Mesendoderm (in vitro differentiated cells): ENCODE measurements around the gene ARMH3.

Source experiments
- DNase-seq: peaks from one replicate; pipeline ENCODE4 v3.0.0; 2013
- H2AK5ac ChIP-seq: 2 replicates; pipeline ENCODE4 v1.6.1; 2013; ENCODE audit warnings: low read length, inconsistent platforms
- H2BK120ac ChIP-seq: 2 replicates; pipeline ENCODE4 v1.6.1; 2013; ENCODE audit warnings: low read depth, mild to moderate bottlenecking, low read length, moderate library complexity, mixed read lengths
- H2BK15ac ChIP-seq: replicated peaks from 2 replicates; pipeline ENCODE4 v1.6.1; 2013; ENCODE audit warnings: low read depth, mild to moderate bottlenecking, moderate library complexity
- H2BK5ac ChIP-seq: 2 replicates; pipeline ENCODE4 v1.6.1; 2013; ENCODE audit warnings: low read length, inconsistent platforms
- H3K18ac ChIP-seq: 2 replicates; pipeline ENCODE4 v1.6.1; 2013; ENCODE audit warnings: mild to moderate bottlenecking, low read length, mixed read lengths
- H3K23ac ChIP-seq: one replicate; pipeline ENCODE4 v1.6.1; 2013; ENCODE audit warnings: low read length
- H3K27ac ChIP-seq: 2 replicates; pipeline ENCODE4 v1.5.1; 2013; ENCODE audit warnings: low read depth, mild to moderate bottlenecking, inconsistent platforms, low read length, moderate library complexity
- H3K27me3 ChIP-seq: 2 replicates; pipeline ENCODE4 v1.6.1; 2013; ENCODE audit warnings: low read length, control low read depth, mild to moderate bottlenecking, inconsistent platforms; ENCODE audit not compliant: insufficient read depth, poor library complexity
- H3K36me3 ChIP-seq: 2 replicates; pipeline ENCODE4 v1.6.1; 2013; ENCODE audit warnings: low read length, inconsistent platforms; ENCODE audit not compliant: control insufficient read depth, insufficient read depth
- H3K4ac ChIP-seq: one replicate; pipeline ENCODE4 v1.6.1; 2013; ENCODE audit warnings: low read depth, mild to moderate bottlenecking, low read length, moderate library complexity
- H3K4me1 ChIP-seq: 2 replicates; pipeline ENCODE4 v1.6.1; 2013; ENCODE audit warnings: low read depth, low read length, inconsistent platforms; ENCODE audit not compliant: control insufficient read depth
- H3K4me2 ChIP-seq: 2 replicates; pipeline ENCODE4 v1.6.1; 2013; ENCODE audit warnings: low read length
- H3K4me3 ChIP-seq: 2 replicates; pipeline ENCODE4 v1.5.1; 2013; ENCODE audit warnings: mild to moderate bottlenecking, low read length
- H3K56ac ChIP-seq: one replicate; pipeline ENCODE4 v1.6.1; 2013; ENCODE audit warnings: low read length
- H3K79me1 ChIP-seq: 2 replicates; pipeline ENCODE4 v1.6.1; 2013; ENCODE audit warnings: low read length, inconsistent platforms
- H3K79me2 ChIP-seq: 2 replicates; pipeline ENCODE4 v1.6.1; 2013; ENCODE audit warnings: mild to moderate bottlenecking, low read length; ENCODE audit not compliant: control insufficient read depth, insufficient read depth
- H3K9ac ChIP-seq: 2 replicates; pipeline ENCODE4 v1.6.1; 2013; ENCODE audit warnings: low read length, inconsistent platforms
- H4K5ac ChIP-seq: one replicate; pipeline ENCODE4 v1.6.1; 2013; ENCODE audit warnings: low read length
- H4K8ac ChIP-seq: one replicate; pipeline ENCODE4 v1.6.1; 2013; ENCODE audit warnings: low read depth, mild to moderate bottlenecking, control low read depth, low read length, moderate library complexity
- WGBS: extraction: QIAGEN DNeasy Blood & Tissue Kit; methylation state at CpG from one replicate; pipeline ENCODE4 v1.1.7; 2013; ENCODE audit warnings: low lambda C conversion rate, missing lambda C conversion rate; ENCODE audit not compliant: insufficient coverage; ENCODE audit errors: extremely low coverage; 5-methylcytosine and 5-hydroxymethylcytosine counted together

Gene ARMH3

GRCh38 chr10:101841826-101842225, 214.1 kb downstream of the ARMH3 start:
- Histone ChIP-seq H4K5ac (no peak overlapping the region), H3K4ac (no peak overlapping the region), H3K79me1 (no peaks in the 10 kb centered on the region), H2BK5ac (no peak overlapping the region), H3K4me2 (no peak overlapping the region), H3K79me2 (no peaks in the 10 kb centered on the region), H3K36me3 (no peaks in the 10 kb centered on the region), H4K8ac (no peak overlapping the region), H3K27ac (no peak overlapping the region), H3K4me3 (no peak overlapping the region), H3K23ac (no peak overlapping the region), H3K9ac (no peak overlapping the region), H3K4me1 (peaks cover 2% of the 10 kb centered on the region), H3K27me3 (peaks cover 2% of the 10 kb centered on the region), H2BK120ac (no peak overlapping the region), H2BK15ac (no peak overlapping the region), H3K18ac (no peak overlapping the region), H2AK5ac (no peak overlapping the region), H3K56ac (no peak overlapping the region)
- DNase-seq = no peak

GRCh38 chr10:101840741-101841453, 215.1 kb downstream of the ARMH3 start:
- H4K8ac ChIP-seq = no peak overlapping the region
- no CpG with 5 or more reads among the region's 46 CpGs for WGBS
- peak; percentile 94 for DNase-seq

GRCh38 chr10:101840102-101840684, 215.8 kb downstream of the ARMH3 start:
- Histone ChIP-seq H3K79me2 (no peaks in the 10 kb centered on the region), H2AK5ac (no peak overlapping the region), H2BK120ac (no peak overlapping the region), H3K4me3 (no peak overlapping the region), H3K79me1 (no peaks in the 10 kb centered on the region), H3K27me3 (peaks cover 2% of the 10 kb centered on the region), H2BK5ac (no peak overlapping the region), H3K23ac (no peak overlapping the region), H3K27ac (no peak overlapping the region), H4K5ac (no peak overlapping the region), H3K4ac (no peak overlapping the region), H3K9ac (no peak overlapping the region), H3K56ac (peak overlapping the region; percentile 66), H3K36me3 (no peaks in the 10 kb centered on the region), H4K8ac (no peak overlapping the region), H3K4me1 (peaks cover 2% of the 10 kb centered on the region), H3K18ac (no peak overlapping the region), H3K4me2 (peak overlapping the region; percentile 56), H2BK15ac (no peak overlapping the region)
- peak; percentile 60 for DNase-seq
- no CpG with 5 or more reads among the region's 19 CpGs for WGBS

More at GRCh38 chr10:101840741-101841453, 215.1 kb downstream of the ARMH3 start:
- H3K4ac ChIP-seq = no peak overlapping the region
- H2BK15ac ChIP-seq = no peak overlapping the region
- H3K79me1 ChIP-seq = no peaks in the 10 kb centered on the region
- no peak overlapping the region for H2AK5ac ChIP-seq
- H3K18ac ChIP-seq = no peak overlapping the region
- H3K56ac ChIP-seq = no peak overlapping the region
- H3K36me3 ChIP-seq = no peaks in the 10 kb centered on the region
- H3K27ac ChIP-seq = no peak overlapping the region
- peaks cover 2% of the 10 kb centered on the region for H3K27me3 ChIP-seq
- H3K23ac ChIP-seq = no peak overlapping the region
- H3K4me1 ChIP-seq = peaks cover 2% of the 10 kb centered on the region
- H4K5ac ChIP-seq = no peak overlapping the region
- H3K9ac ChIP-seq = no peak overlapping the region
- no peaks in the 10 kb centered on the region for H3K79me2 ChIP-seq
- no peak overlapping the region for H2BK120ac ChIP-seq
- no peak overlapping the region for H2BK5ac ChIP-seq
- peak overlapping the region; percentile 62 for H3K4me2 ChIP-seq
- H3K4me3 ChIP-seq = no peak overlapping the region

GRCh38 chr10:101839416-101840063, 216.4 kb downstream of the ARMH3 start:
- peak overlapping the region; percentile 30 for H3K4me3 ChIP-seq

GRCh38 chr10:101839002-101839401, 217.0 kb downstream of the ARMH3 start:
- Histone ChIP-seq H3K4me3 (no peak overlapping the region), H3K56ac (no peak overlapping the region), H3K4ac (no peak overlapping the region), H3K79me1 (no peaks in the 10 kb centered on the region), H2BK120ac (no peak overlapping the region), H2BK5ac (no peak overlapping the region), H3K4me1 (peaks cover under 1% of the 10 kb centered on the region), H3K79me2 (no peaks in the 10 kb centered on the region), H3K23ac (no peak overlapping the region), H2BK15ac (no peak overlapping the region), H2AK5ac (no peak overlapping the region), H3K9ac (no peak overlapping the region), H3K18ac (no peak overlapping the region), H3K27ac (no peak overlapping the region), H3K36me3 (no peaks in the 10 kb centered on the region), H4K5ac (no peak overlapping the region), H3K4me2 (no peak overlapping the region), H3K27me3 (peaks cover 2% of the 10 kb centered on the region), H4K8ac (no peak overlapping the region)
- WGBS = no CpG with 5 or more reads among the region's 1 CpG
- DNase-seq = no peak

More at GRCh38 chr10:101839416-101840063, 216.4 kb downstream of the ARMH3 start:
- peak overlapping the region; percentile 70 for H3K56ac ChIP-seq
- DNase-seq = peak; percentile 70
- H2BK15ac ChIP-seq = no peak overlapping the region
- H2BK5ac ChIP-seq = no peak overlapping the region
- no peak overlapping the region for H4K8ac ChIP-seq
- no peaks in the 10 kb centered on the region for H3K79me1 ChIP-seq
- no peak overlapping the region for H3K4ac ChIP-seq
- no peak overlapping the region for H3K18ac ChIP-seq
- no peak overlapping the region for H2BK120ac ChIP-seq
- peak overlapping the region; percentile 61 for H3K9ac ChIP-seq
- peaks cover 2% of the 10 kb centered on the region for H3K4me1 ChIP-seq
- no peaks in the 10 kb centered on the region for H3K36me3 ChIP-seq
- no peak overlapping the region for H2AK5ac ChIP-seq
- peak overlapping the region; percentile 93 for H3K4me2 ChIP-seq
- no CpG with 5 or more reads among the region's 36 CpGs for WGBS
- H4K5ac ChIP-seq = no peak overlapping the region
- H3K27ac ChIP-seq = no peak overlapping the region
- H3K79me2 ChIP-seq = no peaks in the 10 kb centered on the region
- H3K27me3 ChIP-seq = peaks cover 2% of the 10 kb centered on the region
- no peak overlapping the region for H3K23ac ChIP-seq
